MCF 10A (cell line): Measurements from ENCODE around the gene BNC2. TPM values are rescaled to one million over a fixed set of nuclear protein-coding genes. Genes with fewer than 3 reads are reported as not detected.
"Not testable (repeated sequence)": the region's sequence is repeated elsewhere in the genome, so short reads cannot be mapped to it uniquely, and the experiment has no call there.

Source experiments
- BruUV-seq: library from RNA; stranded (reverse); fragments of 400-500 nt; replicated peaks from 2 replicates; lab custom pipeline; 2021; lab: Mats Ljungman, UMichigan
- CTCF ChIA-PET: fragments of 300-600 bp; sonication (Branson Sonifier 250); formaldehyde crosslinking; extraction: SDS; loops from one replicate; lab custom pipeline; 2021; ENCODE audit warnings: antibody characterized with exemption, inconsistent platforms; lab: Yijun Ruan, JAX
- POLR2A ChIA-PET: fragments of 300-600, 350-650 bp; sonication (Branson Sonifier 250); formaldehyde crosslinking; extraction: SDS; loops from one replicate; lab custom pipeline; 2020; ENCODE audit warnings: antibody characterized with exemption, inconsistent platforms; lab: Yijun Ruan, JAX
- DNase-seq: peaks from one replicate; pipeline ENCODE4 v3.0.0-alpha.2; 2018; ENCODE audit not compliant: unreplicated experiment
- H3K27ac Mint-ChIP-seq: one replicate; pipeline ENCODE4 v1.8.0; 2022; ENCODE audit warnings: mild to moderate bottlenecking, low read depth, mixed read lengths; ENCODE audit not compliant: unreplicated experiment
- H3K27me3 Mint-ChIP-seq: one replicate; pipeline ENCODE4 v1.8.0; 2022; ENCODE audit warnings: mixed read lengths; ENCODE audit not compliant: insufficient read depth, unreplicated experiment
- H3K36me3 Mint-ChIP-seq: one replicate; pipeline ENCODE4 v1.8.0; 2022; ENCODE audit warnings: mild to moderate bottlenecking, moderate library complexity, mixed read lengths; ENCODE audit not compliant: insufficient read depth, unreplicated experiment
- H3K4me1 Mint-ChIP-seq: one replicate; pipeline ENCODE4 v1.8.0; 2022; ENCODE audit warnings: mixed read lengths; ENCODE audit not compliant: insufficient read depth, unreplicated experiment
- H3K4me3 Mint-ChIP-seq: one replicate; pipeline ENCODE4 v1.8.0; 2022; ENCODE audit warnings: mild to moderate bottlenecking, moderate library complexity, mixed read lengths; ENCODE audit not compliant: unreplicated experiment
- H3K9me3 Mint-ChIP-seq: one replicate; pipeline ENCODE4 v1.8.0; 2022; ENCODE audit warnings: mixed read lengths; ENCODE audit not compliant: unreplicated experiment
- intact Hi-C: fragments of 100-400 bp; cut with micrococcal nuclease; formaldehyde crosslinking; loops from 2 replicates; pipeline ENCODE4 v1.14.1; 2022
- total RNA-seq: library from RNA; stranded (reverse); gene quantifications from 2 replicates; pipeline ENCODE4 v1.2.3, GENCODE V29; 2022
- TF ChIP-seq, protein P1 (sequence below): fragments of 200-600 bp; IDR thresholded peaks from one replicate; pipeline ENCODE4 v1.8.0; 2022; ENCODE audit warnings: antibody characterized with exemption, mild to moderate bottlenecking; ENCODE audit not compliant: unreplicated experiment

BNC2 gene
- total RNA-seq, 1 experiment from 2014 or later = not detected

DNA sequence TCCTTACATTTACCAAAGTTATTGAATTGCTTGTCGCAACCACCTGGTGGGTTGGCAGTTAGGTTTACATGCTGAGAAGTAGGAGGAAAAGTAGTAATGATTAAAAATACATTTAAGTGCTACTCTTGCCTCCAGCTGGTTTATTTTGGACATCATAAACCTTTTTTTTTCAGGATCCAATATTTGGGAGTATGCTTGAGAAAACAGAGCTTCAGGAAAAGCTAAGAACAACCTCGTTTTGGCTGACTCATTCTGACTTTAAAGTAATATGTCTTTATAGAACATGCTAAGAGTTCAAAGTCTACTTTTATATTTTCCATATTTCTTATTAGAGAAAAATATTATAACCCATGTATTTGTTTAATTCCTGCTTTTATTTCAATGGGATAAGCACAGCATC is 41.7 kb upstream of the BNC2 start:
- Mint-ChIP-seq H3K27ac (no peak overlapping the region), H3K4me1 (no peaks in the 10 kb centered on the region), H3K9me3 (peaks cover 20% of the 10 kb centered on the region), H3K4me3 (no peak overlapping the region), H3K36me3 (no peaks in the 10 kb centered on the region), H3K27me3 (no peaks in the 10 kb centered on the region)
- intact Hi-C loops = no loop called here
- TF ChIP-seq, protein P1, sequence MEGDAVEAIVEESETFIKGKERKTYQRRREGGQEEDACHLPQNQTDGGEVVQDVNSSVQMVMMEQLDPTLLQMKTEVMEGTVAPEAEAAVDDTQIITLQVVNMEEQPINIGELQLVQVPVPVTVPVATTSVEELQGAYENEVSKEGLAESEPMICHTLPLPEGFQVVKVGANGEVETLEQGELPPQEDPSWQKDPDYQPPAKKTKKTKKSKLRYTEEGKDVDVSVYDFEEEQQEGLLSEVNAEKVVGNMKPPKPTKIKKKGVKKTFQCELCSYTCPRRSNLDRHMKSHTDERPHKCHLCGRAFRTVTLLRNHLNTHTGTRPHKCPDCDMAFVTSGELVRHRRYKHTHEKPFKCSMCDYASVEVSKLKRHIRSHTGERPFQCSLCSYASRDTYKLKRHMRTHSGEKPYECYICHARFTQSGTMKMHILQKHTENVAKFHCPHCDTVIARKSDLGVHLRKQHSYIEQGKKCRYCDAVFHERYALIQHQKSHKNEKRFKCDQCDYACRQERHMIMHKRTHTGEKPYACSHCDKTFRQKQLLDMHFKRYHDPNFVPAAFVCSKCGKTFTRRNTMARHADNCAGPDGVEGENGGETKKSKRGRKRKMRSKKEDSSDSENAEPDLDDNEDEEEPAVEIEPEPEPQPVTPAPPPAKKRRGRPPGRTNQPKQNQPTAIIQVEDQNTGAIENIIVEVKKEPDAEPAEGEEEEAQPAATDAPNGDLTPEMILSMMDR = no peak
- no TSS peak for BruUV-seq
- POLR2A ChIA-PET = no interaction called here
- CTCF ChIA-PET = interaction anchor here (0.7 to 1.2 kb wide), 5 partner anchors 11 to 516 kb away, joined by 3 read pairs; no protein-coding TSS in a partner anchor
- DNase-seq = no peak

DNA sequence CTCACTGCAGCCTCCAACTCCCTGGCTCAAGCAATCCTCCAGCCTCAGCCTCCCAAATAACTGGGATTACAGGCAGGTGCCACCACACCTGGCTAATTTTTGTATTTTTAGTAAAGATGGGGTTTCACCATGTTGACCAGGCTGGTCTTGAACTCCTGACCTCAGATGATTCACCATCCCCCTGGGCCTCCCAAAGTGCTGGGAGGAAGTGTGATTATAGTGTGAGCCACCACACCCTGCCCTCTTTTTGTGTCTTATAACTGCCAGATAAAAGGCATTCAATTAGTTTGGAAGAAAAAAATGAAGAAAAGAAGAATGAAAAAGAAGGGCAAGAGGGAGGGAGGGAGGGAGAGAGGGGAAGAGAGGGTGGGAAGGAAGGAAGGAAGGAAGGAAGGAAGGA is 37.7 kb upstream of the BNC2 start:
- H3K27me3 Mint-ChIP-seq, CTCF ChIA-PET, H3K9me3 Mint-ChIP-seq, H3K36me3 Mint-ChIP-seq, DNase-seq, BruUV-seq, H3K4me3 Mint-ChIP-seq, H3K27ac Mint-ChIP-seq, H3K4me1 Mint-ChIP-seq, intact Hi-C loops: not testable (repeated sequence)
- POLR2A ChIA-PET = interaction anchor here (0.6 kb wide), 1 partner anchor 283 kb away, joined by 3 read pairs; no protein-coding TSS in a partner anchor

DNA sequence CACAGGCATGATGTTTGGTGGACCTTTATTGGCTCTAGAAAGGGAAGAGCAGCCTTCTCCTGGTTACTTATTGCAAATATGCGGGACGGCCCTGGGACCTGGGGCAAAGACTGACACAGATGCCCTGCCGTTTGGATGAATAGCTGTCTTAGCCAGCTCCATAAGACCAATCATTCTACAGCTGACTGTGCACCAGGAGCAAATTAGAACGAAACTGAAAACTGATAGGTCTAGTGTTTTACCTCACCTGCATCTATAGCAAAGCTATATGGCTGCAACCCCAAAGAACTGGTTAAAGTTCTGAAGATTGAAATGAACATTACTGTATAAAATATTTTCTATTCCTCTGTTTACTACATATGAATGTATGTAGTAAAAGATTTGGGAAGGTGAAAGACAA is 34.2 kb upstream of the BNC2 start:
- no TSS peak for BruUV-seq
- H3K4me1 Mint-ChIP-seq = peaks cover 5% of the 10 kb centered on the region
- H3K9me3 Mint-ChIP-seq = peaks cover 7% of the 10 kb centered on the region
- TF ChIP-seq, protein P1 = no peak
- ChIA-PET POLR2A (no interaction called here), CTCF (interaction anchor here (0.6 to 0.7 kb wide), 2 partner anchors 114 to 462 kb away, joined by 4 to 5 read pairs; no protein-coding TSS in a partner anchor)
- H3K27ac Mint-ChIP-seq = no peak overlapping the region
- no peaks in the 10 kb centered on the region for H3K27me3 Mint-ChIP-seq
- intact Hi-C loops = no loop called here
- DNase-seq = no peak
- H3K4me3 Mint-ChIP-seq = no peak overlapping the region
- H3K36me3 Mint-ChIP-seq = no peaks in the 10 kb centered on the region

DNA sequence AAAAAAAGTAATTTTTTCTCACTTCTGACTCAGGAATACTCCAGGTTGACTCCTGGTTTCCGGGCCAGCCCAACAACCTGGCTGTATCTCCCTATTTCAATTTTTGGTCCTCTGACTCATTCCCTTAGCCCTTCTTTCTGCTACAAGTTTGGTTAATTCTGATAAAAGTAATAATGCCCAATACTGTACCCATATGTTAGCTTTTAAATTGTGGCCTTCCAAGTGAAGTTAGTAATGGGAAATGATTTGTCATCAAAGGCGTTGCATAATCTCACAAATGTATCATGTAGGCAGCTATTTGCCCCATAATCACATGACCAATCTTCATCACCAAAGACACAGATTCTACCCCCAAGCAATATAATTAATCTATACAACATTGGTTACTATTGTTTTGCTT is 31.1 kb upstream of the BNC2 start:
- H3K36me3 Mint-ChIP-seq = no peaks in the 10 kb centered on the region
- H3K27me3 Mint-ChIP-seq = no peaks in the 10 kb centered on the region
- intact Hi-C loops = no loop called here
- peak; percentile 47 for DNase-seq
- no peak overlapping the region for H3K4me3 Mint-ChIP-seq
- CTCF ChIA-PET = no interaction called here
- H3K9me3 Mint-ChIP-seq = no peaks in the 10 kb centered on the region
- TF ChIP-seq, protein P1 = no peak
- no TSS peak for BruUV-seq
- H3K27ac Mint-ChIP-seq = no peak overlapping the region
- H3K4me1 Mint-ChIP-seq = peaks cover 5% of the 10 kb centered on the region
- POLR2A ChIA-PET = no interaction called here
